Mesendoderm (in vitro differentiated cells): ENCODE data around the gene PCSK5.

ENCODE experiments used
- DNase-seq: peaks from one replicate; pipeline ENCODE4 v3.0.0; 2013
- H2AK5ac ChIP-seq: 2 replicates; pipeline ENCODE4 v1.6.1; 2013; ENCODE audit warnings: low read length, inconsistent platforms
- H2BK120ac ChIP-seq: 2 replicates; pipeline ENCODE4 v1.6.1; 2013; ENCODE audit warnings: low read depth, mild to moderate bottlenecking, low read length, moderate library complexity, mixed read lengths
- H2BK15ac ChIP-seq: replicated peaks from 2 replicates; pipeline ENCODE4 v1.6.1; 2013; ENCODE audit warnings: low read depth, mild to moderate bottlenecking, moderate library complexity
- H2BK5ac ChIP-seq: 2 replicates; pipeline ENCODE4 v1.6.1; 2013; ENCODE audit warnings: low read length, inconsistent platforms
- H3K18ac ChIP-seq: 2 replicates; pipeline ENCODE4 v1.6.1; 2013; ENCODE audit warnings: mild to moderate bottlenecking, low read length, mixed read lengths
- H3K23ac ChIP-seq: one replicate; pipeline ENCODE4 v1.6.1; 2013; ENCODE audit warnings: low read length
- H3K27ac ChIP-seq: 2 replicates; pipeline ENCODE4 v1.5.1; 2013; ENCODE audit warnings: low read depth, mild to moderate bottlenecking, inconsistent platforms, low read length, moderate library complexity
- H3K27me3 ChIP-seq: 2 replicates; pipeline ENCODE4 v1.6.1; 2013; ENCODE audit warnings: low read length, control low read depth, mild to moderate bottlenecking, inconsistent platforms; ENCODE audit not compliant: insufficient read depth, poor library complexity
- H3K36me3 ChIP-seq: 2 replicates; pipeline ENCODE4 v1.6.1; 2013; ENCODE audit warnings: low read length, inconsistent platforms; ENCODE audit not compliant: control insufficient read depth, insufficient read depth
- H3K4ac ChIP-seq: one replicate; pipeline ENCODE4 v1.6.1; 2013; ENCODE audit warnings: low read depth, mild to moderate bottlenecking, low read length, moderate library complexity
- H3K4me1 ChIP-seq: 2 replicates; pipeline ENCODE4 v1.6.1; 2013; ENCODE audit warnings: low read depth, low read length, inconsistent platforms; ENCODE audit not compliant: control insufficient read depth
- H3K4me2 ChIP-seq: 2 replicates; pipeline ENCODE4 v1.6.1; 2013; ENCODE audit warnings: low read length
- H3K4me3 ChIP-seq: 2 replicates; pipeline ENCODE4 v1.5.1; 2013; ENCODE audit warnings: mild to moderate bottlenecking, low read length
- H3K56ac ChIP-seq: one replicate; pipeline ENCODE4 v1.6.1; 2013; ENCODE audit warnings: low read length
- H3K79me1 ChIP-seq: 2 replicates; pipeline ENCODE4 v1.6.1; 2013; ENCODE audit warnings: low read length, inconsistent platforms
- H3K79me2 ChIP-seq: 2 replicates; pipeline ENCODE4 v1.6.1; 2013; ENCODE audit warnings: mild to moderate bottlenecking, low read length; ENCODE audit not compliant: control insufficient read depth, insufficient read depth
- H3K9ac ChIP-seq: 2 replicates; pipeline ENCODE4 v1.6.1; 2013; ENCODE audit warnings: low read length, inconsistent platforms
- H4K5ac ChIP-seq: one replicate; pipeline ENCODE4 v1.6.1; 2013; ENCODE audit warnings: low read length
- H4K8ac ChIP-seq: one replicate; pipeline ENCODE4 v1.6.1; 2013; ENCODE audit warnings: low read depth, mild to moderate bottlenecking, control low read depth, low read length, moderate library complexity
- WGBS: extraction: QIAGEN DNeasy Blood & Tissue Kit; methylation state at CpG from one replicate; pipeline ENCODE4 v1.1.7; 2013; ENCODE audit warnings: low lambda C conversion rate, missing lambda C conversion rate; ENCODE audit not compliant: insufficient coverage; ENCODE audit errors: extremely low coverage; 5-methylcytosine and 5-hydroxymethylcytosine counted together

The PCSK5 gene

DNA sequence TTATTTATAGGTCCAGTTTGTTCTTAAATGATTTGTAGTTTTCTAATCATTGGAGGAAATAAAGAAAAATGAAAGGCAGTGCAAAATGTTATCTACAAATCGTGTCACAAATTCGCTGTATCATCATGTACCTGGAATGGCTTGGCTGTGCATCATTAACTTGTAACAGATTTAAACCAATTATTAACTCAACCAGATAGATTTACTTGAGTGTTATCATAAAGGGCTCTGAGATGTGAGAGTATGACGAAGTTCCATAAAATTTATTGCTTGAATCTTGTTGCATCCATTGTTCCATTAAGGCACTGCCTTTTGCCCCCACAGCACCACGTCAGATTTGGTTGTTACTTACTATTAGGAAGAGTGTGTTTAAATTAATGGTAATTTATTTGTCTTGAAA, 23.5 kb downstream of the PCSK5 start:
- no CpG with 5 or more reads among the region's 4 CpGs for WGBS

DNA sequence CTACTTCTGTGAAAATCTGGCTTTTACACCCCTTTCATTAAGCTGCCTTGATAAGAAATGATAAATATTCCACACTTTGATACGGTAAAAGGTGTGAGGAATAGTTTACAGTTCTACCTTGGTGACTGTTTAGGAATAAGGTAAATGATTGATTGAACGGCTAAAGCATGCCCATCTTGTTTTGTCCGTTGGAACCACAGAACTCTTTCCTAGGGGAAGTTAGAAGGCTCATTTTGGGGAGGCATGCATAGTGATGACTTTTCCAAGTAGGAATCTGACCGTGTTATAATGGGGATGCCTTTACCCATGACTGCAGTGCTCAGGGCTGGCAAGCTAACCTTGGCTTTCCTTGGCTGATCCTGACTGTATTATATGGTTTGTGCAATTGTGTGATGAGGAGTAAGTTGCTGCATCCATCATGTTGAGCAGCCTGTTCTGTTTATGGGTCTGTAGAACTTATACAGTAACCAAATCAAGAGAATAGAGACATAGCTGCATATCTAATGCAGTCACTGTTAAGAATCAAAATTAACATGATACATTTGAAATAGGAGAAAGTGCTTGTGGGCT, 24.5 kb downstream of the PCSK5 start:
- no peak overlapping the region for H3K23ac ChIP-seq
- H3K18ac ChIP-seq = no peak overlapping the region
- no peaks in the 10 kb centered on the region for H3K4me1 ChIP-seq
- H3K56ac ChIP-seq = no peak overlapping the region
- H3K9ac ChIP-seq = no peak overlapping the region
- H3K27me3 ChIP-seq = no peaks in the 10 kb centered on the region
- no peak overlapping the region for H2BK5ac ChIP-seq
- H4K5ac ChIP-seq = no peak overlapping the region
- H3K4ac ChIP-seq = no peak overlapping the region
- no peak for DNase-seq
- H2BK15ac ChIP-seq = no peak overlapping the region
- no peaks in the 10 kb centered on the region for H3K79me2 ChIP-seq
- peaks cover 2% of the 10 kb centered on the region for H3K79me1 ChIP-seq
- H2AK5ac ChIP-seq = no peak overlapping the region
- no peak overlapping the region for H2BK120ac ChIP-seq
- WGBS = no CpG with 5 or more reads among the region's 4 CpGs
- no peaks in the 10 kb centered on the region for H3K36me3 ChIP-seq
- H3K4me2 ChIP-seq = no peak overlapping the region
- H3K27ac ChIP-seq = no peak overlapping the region
- H4K8ac ChIP-seq = no peak overlapping the region
- no peak overlapping the region for H3K4me3 ChIP-seq

More for the DNA sequence above, 23.5 kb downstream of the PCSK5 start:
- no peak for DNase-seq
- H3K4me2 ChIP-seq = no peak overlapping the region
- H3K4me3 ChIP-seq = no peak overlapping the region
- H3K23ac ChIP-seq = no peak overlapping the region
- no peak overlapping the region for H2BK15ac ChIP-seq
- H4K8ac ChIP-seq = no peak overlapping the region
- no peaks in the 10 kb centered on the region for H3K79me2 ChIP-seq
- H2AK5ac ChIP-seq = no peak overlapping the region
- H3K79me1 ChIP-seq = peaks cover 2% of the 10 kb centered on the region
- no peaks in the 10 kb centered on the region for H3K4me1 ChIP-seq
- no peak overlapping the region for H2BK120ac ChIP-seq
- H3K36me3 ChIP-seq = no peaks in the 10 kb centered on the region
- no peak overlapping the region for H3K56ac ChIP-seq
- no peak overlapping the region for H4K5ac ChIP-seq
- H3K27ac ChIP-seq = no peak overlapping the region
- no peak overlapping the region for H3K18ac ChIP-seq
- no peaks in the 10 kb centered on the region for H3K27me3 ChIP-seq
- H3K4ac ChIP-seq = no peak overlapping the region
- no peak overlapping the region for H3K9ac ChIP-seq
- H2BK5ac ChIP-seq = no peak overlapping the region

DNA sequence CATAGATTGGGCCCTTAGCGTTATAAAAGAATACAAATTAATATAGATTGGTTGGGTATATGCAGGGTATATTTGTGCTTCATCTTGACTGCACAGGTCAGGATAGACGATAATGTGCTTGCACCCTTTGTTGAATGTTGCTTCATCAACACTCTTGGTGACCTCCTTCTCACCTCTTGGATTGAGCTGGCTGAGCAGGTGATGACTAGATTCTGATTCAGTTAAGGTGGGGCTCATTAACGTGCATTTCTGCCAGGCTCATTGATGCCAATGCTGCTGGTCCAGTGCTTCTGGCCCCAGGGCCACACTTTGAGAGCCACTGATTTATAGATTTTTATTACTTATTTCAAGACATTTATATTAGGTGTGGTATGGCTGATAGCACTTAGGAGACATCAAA, 27.7 kb downstream of the PCSK5 start:
- Histone ChIP-seq H2BK15ac (no peak overlapping the region), H2BK5ac (no peak overlapping the region), H3K18ac (no peak overlapping the region), H3K56ac (no peak overlapping the region), H4K5ac (no peak overlapping the region), H3K27me3 (no peaks in the 10 kb centered on the region), H3K4me1 (no peaks in the 10 kb centered on the region), H3K9ac (no peak overlapping the region), H3K4me2 (no peak overlapping the region), H3K79me2 (no peaks in the 10 kb centered on the region), H2AK5ac (no peak overlapping the region), H3K4ac (no peak overlapping the region), H3K36me3 (no peaks in the 10 kb centered on the region), H3K23ac (no peak overlapping the region), H2BK120ac (no peak overlapping the region), H4K8ac (no peak overlapping the region), H3K27ac (no peak overlapping the region), H3K79me1 (peaks cover 2% of the 10 kb centered on the region), H3K4me3 (no peak overlapping the region)
- no CpG with 5 or more reads among the region's 3 CpGs for WGBS
- no peak for DNase-seq

DNA sequence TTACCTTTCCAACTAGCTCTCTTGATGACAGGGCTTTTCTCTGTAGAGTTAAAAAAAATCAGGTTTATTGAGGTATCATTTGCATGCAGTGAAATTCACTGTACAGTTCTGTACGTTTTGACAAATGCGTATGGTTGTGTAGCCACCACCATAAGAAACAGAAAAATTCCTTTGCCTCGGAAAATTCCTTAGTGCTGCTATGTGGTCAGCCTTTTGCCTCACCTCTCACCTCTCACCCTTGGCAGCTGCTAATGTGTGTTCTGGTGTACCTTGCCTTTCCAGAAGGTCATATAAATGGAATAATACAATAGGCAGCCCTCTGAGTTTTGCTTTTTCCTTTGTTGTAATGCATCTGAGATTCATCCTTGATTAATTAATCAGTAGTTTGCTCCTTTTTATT, 28.4 kb downstream of the PCSK5 start:
- H4K8ac ChIP-seq = no peak overlapping the region
- no peak overlapping the region for H3K9ac ChIP-seq
- H3K27ac ChIP-seq = no peak overlapping the region
- peaks cover 2% of the 10 kb centered on the region for H3K79me1 ChIP-seq
- no peak overlapping the region for H2BK120ac ChIP-seq
- H3K23ac ChIP-seq = no peak overlapping the region
- no CpG with 5 or more reads among the region's 3 CpGs for WGBS
- no peak overlapping the region for H2AK5ac ChIP-seq
- H4K5ac ChIP-seq = no peak overlapping the region
- no peak overlapping the region for H3K18ac ChIP-seq
- H2BK5ac ChIP-seq = no peak overlapping the region
- no peaks in the 10 kb centered on the region for H3K4me1 ChIP-seq
- H3K4me3 ChIP-seq = no peak overlapping the region
- H3K36me3 ChIP-seq = no peaks in the 10 kb centered on the region
- no peak overlapping the region for H3K4me2 ChIP-seq
- no peaks in the 10 kb centered on the region for H3K79me2 ChIP-seq
- no peak overlapping the region for H2BK15ac ChIP-seq
- H3K27me3 ChIP-seq = no peaks in the 10 kb centered on the region
- no peak overlapping the region for H3K56ac ChIP-seq
- no peak for DNase-seq
- H3K4ac ChIP-seq = no peak overlapping the region

DNA sequence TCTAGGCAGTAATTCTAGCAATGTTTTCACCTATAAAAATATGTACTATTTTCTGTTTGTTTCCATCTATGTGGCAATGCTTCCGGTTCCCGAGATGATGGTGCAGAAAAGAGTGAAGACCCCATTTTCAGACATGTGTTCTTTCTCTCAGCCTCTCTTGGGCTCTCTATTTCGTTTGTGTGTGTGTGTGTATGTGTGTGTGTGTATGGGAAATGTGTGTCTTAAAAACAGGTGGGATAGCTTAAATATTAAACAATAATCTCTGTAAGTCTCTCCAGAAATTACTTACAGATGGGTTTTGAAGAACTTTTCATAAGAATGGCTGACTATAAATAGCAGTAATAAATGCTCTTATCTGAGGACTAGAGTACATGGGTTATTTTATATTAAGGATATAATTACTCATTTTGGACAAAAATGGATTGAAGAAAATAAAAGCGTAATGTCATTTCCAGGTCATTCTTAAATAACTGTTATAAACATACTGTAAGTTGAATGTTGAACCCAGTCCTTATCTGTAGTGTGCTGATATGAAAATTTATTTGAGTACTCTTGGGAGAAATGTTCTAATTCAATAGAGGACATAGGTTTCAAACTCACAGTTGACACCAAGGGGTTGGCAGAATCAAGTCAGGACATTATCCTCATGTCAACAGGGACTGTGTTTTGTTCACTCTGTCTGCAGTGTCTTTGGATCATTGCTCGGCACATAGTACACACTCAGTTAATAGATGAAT, 31.1 kb downstream of the PCSK5 start:
- no peak overlapping the region for H4K5ac ChIP-seq
- no peak overlapping the region for H3K18ac ChIP-seq
- no peak overlapping the region for H3K9ac ChIP-seq
- H2AK5ac ChIP-seq = no peak overlapping the region
- no peak overlapping the region for H3K27ac ChIP-seq
- H2BK5ac ChIP-seq = no peak overlapping the region
- H3K4ac ChIP-seq = no peak overlapping the region
- no peak for DNase-seq
- no peak overlapping the region for H3K23ac ChIP-seq
- H3K79me2 ChIP-seq = no peaks in the 10 kb centered on the region
- no peak overlapping the region for H2BK15ac ChIP-seq
- H3K4me2 ChIP-seq = no peak overlapping the region
- no peak overlapping the region for H3K56ac ChIP-seq
- H3K27me3 ChIP-seq = no peaks in the 10 kb centered on the region
- no CpG with 5 or more reads among the region's 5 CpGs for WGBS
- no peaks in the 10 kb centered on the region for H3K4me1 ChIP-seq
- H3K36me3 ChIP-seq = no peaks in the 10 kb centered on the region
- H3K79me1 ChIP-seq = peaks cover 2% of the 10 kb centered on the region
- H4K8ac ChIP-seq = no peak overlapping the region
- no peak overlapping the region for H2BK120ac ChIP-seq
- H3K4me3 ChIP-seq = no peak overlapping the region

DNA sequence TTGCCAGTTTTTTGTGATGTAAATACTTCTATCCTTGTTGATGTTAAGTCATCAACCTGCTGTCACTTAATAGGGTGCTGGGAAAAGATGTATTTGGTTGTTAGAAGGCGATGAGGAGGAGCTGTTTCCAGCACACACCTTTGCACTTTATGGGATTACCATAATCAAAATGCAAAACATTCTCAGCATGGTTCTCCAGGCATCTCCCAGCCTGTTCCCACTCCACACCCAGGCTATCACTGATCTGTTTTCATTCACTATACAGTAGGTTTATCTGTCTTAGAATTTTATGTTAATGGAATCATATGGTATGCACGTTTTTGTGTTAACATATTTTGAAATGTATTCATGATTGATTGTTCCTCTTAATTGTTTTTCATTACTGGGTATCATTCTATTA, 35.9 kb downstream of the PCSK5 start:
- H3K4me3 ChIP-seq = no peak overlapping the region
- H3K4ac ChIP-seq = no peak overlapping the region
- no peak overlapping the region for H3K18ac ChIP-seq
- no peaks in the 10 kb centered on the region for H3K4me1 ChIP-seq
- DNase-seq = no peak
- no peak overlapping the region for H2AK5ac ChIP-seq
- no peak overlapping the region for H4K8ac ChIP-seq
- H4K5ac ChIP-seq = no peak overlapping the region
- no peak overlapping the region for H2BK5ac ChIP-seq
- no peak overlapping the region for H2BK120ac ChIP-seq
- no peak overlapping the region for H3K27ac ChIP-seq
- H3K36me3 ChIP-seq = no peaks in the 10 kb centered on the region
- H2BK15ac ChIP-seq = no peak overlapping the region
- no peaks in the 10 kb centered on the region for H3K27me3 ChIP-seq
- H3K56ac ChIP-seq = no peak overlapping the region
- H3K4me2 ChIP-seq = no peak overlapping the region
- no peak overlapping the region for H3K23ac ChIP-seq
- H3K79me1 ChIP-seq = no peaks in the 10 kb centered on the region
- H3K79me2 ChIP-seq = no peaks in the 10 kb centered on the region
- WGBS = no CpG with 5 or more reads among the region's 2 CpGs
- H3K9ac ChIP-seq = no peak overlapping the region
